Measurements from ENCODE around the gene CAMKK1.

- no peak for TF ChIP-seq CTCF (conservative IDR thresholded peaks at IDR 0.05; ENCODE audit: low read length)
- no peak for TF ChIP-seq EZH2phosphoT487 (IDR thresholded peaks at IDR 0.05; ENCODE audit: borderline replicate concordance)
Measured at GRCh38 chr17:3896108-3896967, 3.5 kb upstream of the CAMKK1 start.

Measured in Loucy (cell line).